OCI-LY1 (cell line): ENCODE measurements around the gene DAO.

Experiments
- H2AFZ ChIP-seq: fragments of 200-600 bp; sonication (generic), shearing (Covaris generic); 2 replicates; pipeline ENCODE4 v1.6.0; 2014; ENCODE audit warnings: antibody characterized with exemption, mild to moderate bottlenecking, low read length
- H3F3A ChIP-seq: fragments of 200-600 bp; sonication (generic), shearing (Covaris generic); 2 replicates; pipeline ENCODE4 v1.6.0; 2014; ENCODE audit warnings: mild to moderate bottlenecking, antibody characterized with exemption, low read length, moderate library complexity; ENCODE audit not compliant: insufficient read depth
- H3K27ac ChIP-seq: fragments of 200-600 bp; sonication (generic); 2 replicates; pipeline ENCODE4 v1.5.1; 2014; ENCODE audit warnings: low read length, mixed run types, mild to moderate bottlenecking, low read depth; ENCODE audit not compliant: poor library complexity, severe bottlenecking
- H3K27me3 ChIP-seq: fragments of 200-600 bp; sonication (generic); 2 replicates; pipeline ENCODE4 v1.6.0; 2014; ENCODE audit warnings: antibody characterized with exemption, mild to moderate bottlenecking, low read length, moderate library complexity; ENCODE audit not compliant: insufficient read depth
- H3K36me3 ChIP-seq: fragments of 200-600 bp; sonication (generic); 2 replicates; pipeline ENCODE4 v1.6.1; 2014; ENCODE audit warnings: mild to moderate bottlenecking, antibody characterized with exemption, low read length, moderate library complexity, mixed read lengths; ENCODE audit not compliant: insufficient read depth
- H3K4me1 ChIP-seq: fragments of 200-600 bp; sonication (generic); 2 replicates; pipeline ENCODE4 v1.5.1; 2014; ENCODE audit warnings: mild to moderate bottlenecking, low read length, moderate library complexity; ENCODE audit not compliant: insufficient read depth, severe bottlenecking
- H3K4me2 ChIP-seq: fragments of 200-600 bp; sonication (generic), shearing (Covaris generic); 2 replicates; pipeline ENCODE4 v1.6.1; 2014; ENCODE audit warnings: low read length
- H3K4me3 ChIP-seq: fragments of 200-600 bp; sonication (generic); 2 replicates; pipeline ENCODE4 v1.5.1; 2014; ENCODE audit warnings: low read length, low read depth, mild to moderate bottlenecking, mixed read lengths; ENCODE audit not compliant: poor library complexity, severe bottlenecking
- H3K79me2 ChIP-seq: fragments of 200-600 bp; shearing (Covaris generic); 2 replicates; pipeline ENCODE4 v1.6.1; 2016; ENCODE audit warnings: mixed run types, low read length, mixed read lengths; ENCODE audit not compliant: insufficient read depth
- H3K9ac ChIP-seq: fragments of 200-600 bp; sonication (generic), shearing (Covaris generic); 2 replicates; pipeline ENCODE4 v1.6.1; 2014; ENCODE audit warnings: mild to moderate bottlenecking, low read length, mixed read lengths
- H3K9me2 ChIP-seq: fragments of 200-600 bp; sonication (generic), shearing (Covaris generic); 2 replicates; pipeline ENCODE4 v1.6.1; 2014; ENCODE audit warnings: low read depth, mild to moderate bottlenecking, low read length, mixed read lengths
- H3K9me3 ChIP-seq: fragments of 200-600 bp; shearing (Covaris generic); 2 replicates; pipeline ENCODE4 v1.6.1; 2014; ENCODE audit warnings: low read length, mixed read lengths
- H4K20me1 ChIP-seq: fragments of 200-600 bp; sonication (generic), shearing (Covaris generic); 2 replicates; pipeline ENCODE4 v1.6.0; 2016; ENCODE audit warnings: mild to moderate bottlenecking, low read length; ENCODE audit not compliant: insufficient read depth
- CTCF ChIP-seq: fragments of 200-600 bp; sonication (generic), shearing (Covaris generic); IDR thresholded peaks from 2 replicates; pipeline ENCODE4 v1.5.1; 2017; ENCODE audit warnings: mild to moderate bottlenecking, antibody characterized with exemption, low read length, moderate library complexity, mixed read lengths
- EZH2 ChIP-seq: fragments of 200-600 bp; sonication (generic), shearing (Covaris generic); IDR thresholded peaks from 2 replicates; pipeline ENCODE4 v1.8.0; 2017; ENCODE audit warnings: borderline replicate concordance, mixed run types, mild to moderate bottlenecking, antibody characterized with exemption, low read length, moderate library complexity, mixed read lengths

Gene DAO

GRCh38 chr12:108832730-108833354, 47.0 kb upstream of the DAO start:
- H3K79me2 ChIP-seq = no peaks in the 10 kb centered on the region
- no peaks in the 10 kb centered on the region for H3F3A ChIP-seq
- no peak overlapping the region for H3K4me3 ChIP-seq
- H3K36me3 ChIP-seq = peaks cover 10% of the 10 kb centered on the region; the same call in 1 of the 2 replicates
- no peak overlapping the region for H3K27ac ChIP-seq
- no peak overlapping the region for H2AFZ ChIP-seq
- H3K4me1 ChIP-seq = no peaks in the 10 kb centered on the region
- no peaks in the 10 kb centered on the region for H3K27me3 ChIP-seq
- H4K20me1 ChIP-seq = no peaks in the 10 kb centered on the region
- H3K9me3 ChIP-seq = no peaks in the 10 kb centered on the region
- no peak for TF ChIP-seq EZH2
- TF ChIP-seq CTCF = no peak
- H3K4me2 ChIP-seq = no peak overlapping the region
- no peaks in the 10 kb centered on the region for H3K9me2 ChIP-seq
- no peak overlapping the region for H3K9ac ChIP-seq

GRCh38 chr12:108833355-108833733, 46.5 kb upstream of the DAO start:
- Histone ChIP-seq H3K9me2 (no peaks in the 10 kb centered on the region), H3K36me3 (peaks cover 10% of the 10 kb centered on the region; the same call in 1 of the 2 replicates), H3K27ac (no peak overlapping the region), H3K27me3 (no peaks in the 10 kb centered on the region), H3K4me1 (peaks cover 4% of the 10 kb centered on the region), H3K9ac (no peak overlapping the region), H3K4me3 (no peak overlapping the region), H3K4me2 (no peak overlapping the region), H4K20me1 (no peaks in the 10 kb centered on the region), H3K9me3 (no peaks in the 10 kb centered on the region), H3K79me2 (no peaks in the 10 kb centered on the region), H2AFZ (no peak overlapping the region), H3F3A (no peaks in the 10 kb centered on the region)
- no peak for TF ChIP-seq EZH2

- Histone ChIP-seq H3K4me1 (peaks cover 8% of the 10 kb centered on the region), H4K20me1 (no peaks in the 10 kb centered on the region), H3F3A (no peaks in the 10 kb centered on the region), H3K9me3 (no peaks in the 10 kb centered on the region), H2AFZ (no peak overlapping the region), H3K9ac (no peak overlapping the region), H3K27ac (no peak overlapping the region), H3K4me3 (no peak overlapping the region), H3K4me2 (no peak overlapping the region), H3K9me2 (no peaks in the 10 kb centered on the region), H3K79me2 (no peaks in the 10 kb centered on the region), H3K36me3 (peaks cover 10% of the 10 kb centered on the region; the same call in 1 of the 2 replicates), H3K27me3 (no peaks in the 10 kb centered on the region)
- TF ChIP-seq CTCF (no peak), EZH2 (no peak)
These were observed 46.0 kb upstream of the DAO start for GRCh38 chr12:108833757-108834472.
